GM23248 (cell line): Measurements from ENCODE around the gene CEBPA. TPM values are rescaled to one million over a fixed set of nuclear protein-coding genes. Genes with fewer than 3 reads are reported as not detected.
"Not testable (repeated sequence)": the region's sequence is repeated elsewhere in the genome, so short reads cannot be mapped to it uniquely, and the experiment has no call there.

ENCODE experiments used
- DNase-seq: peaks from one replicate; pipeline ENCODE4 v3.0.0-alpha.2; 2015
- H2AFZ ChIP-seq: fragments of 200-600 bp; sonication (generic); 2 replicates; pipeline ENCODE4 v1.6.1; 2016; ENCODE audit warnings: antibody characterized with exemption
- H3F3A ChIP-seq: fragments of 200-600 bp; sonication (generic); 2 replicates; pipeline ENCODE4 v1.6.1; 2016; ENCODE audit warnings: mild to moderate bottlenecking, antibody characterized with exemption, mixed run types; ENCODE audit not compliant: insufficient read depth
- H3K27ac ChIP-seq: fragments of 200-600 bp; sonication (generic); 2 replicates; pipeline ENCODE4 v1.5.1; 2016; ENCODE audit warnings: mild to moderate bottlenecking
- H3K27me3 ChIP-seq: fragments of 200-600 bp; sonication (generic); replicated peaks from 2 replicates; pipeline ENCODE4 v1.6.1; 2016; ENCODE audit warnings: mild to moderate bottlenecking; ENCODE audit not compliant: insufficient read depth
- H3K36me3 ChIP-seq: fragments of 200-600 bp; sonication (generic); 2 replicates; pipeline ENCODE4 v1.6.1; 2016; ENCODE audit warnings: low read depth, mild to moderate bottlenecking
- H3K4me1 ChIP-seq: fragments of 200-600 bp; sonication (generic); 2 replicates; pipeline ENCODE4 v1.6.1; 2016; ENCODE audit warnings: mild to moderate bottlenecking; ENCODE audit not compliant: insufficient read depth
- H3K4me2 ChIP-seq: fragments of 200-600 bp; sonication (generic); one replicate; pipeline ENCODE4 v1.6.1; 2016; ENCODE audit warnings: mild to moderate bottlenecking; ENCODE audit not compliant: unreplicated experiment
- H3K4me3 ChIP-seq: fragments of 200-600 bp; sonication (generic); 2 replicates; pipeline ENCODE4 v1.5.1; 2016; ENCODE audit warnings: mild to moderate bottlenecking
- H3K79me2 ChIP-seq: fragments of 200-600 bp; sonication (generic); 2 replicates; pipeline ENCODE4 v1.6.1; 2016; ENCODE audit warnings: mild to moderate bottlenecking; ENCODE audit not compliant: insufficient read depth
- H3K9ac ChIP-seq: fragments of 200-600 bp; sonication (generic); 2 replicates; pipeline ENCODE4 v1.6.1; 2016; ENCODE audit warnings: mild to moderate bottlenecking
- H3K9me2 ChIP-seq: fragments of 200-600 bp; sonication (generic); 2 replicates; pipeline ENCODE4 v1.6.1; 2016; ENCODE audit warnings: mixed run types, mild to moderate bottlenecking, moderate library complexity; ENCODE audit not compliant: insufficient read depth
- H3K9me3 ChIP-seq: fragments of 200-600 bp; sonication (generic); one replicate; pipeline ENCODE4 v1.6.1; 2017; ENCODE audit warnings: low read depth
- H4K20me1 ChIP-seq: fragments of 200-600 bp; sonication (generic); 2 replicates; pipeline ENCODE4 v1.6.0; 2016; ENCODE audit not compliant: insufficient read depth
- EZH2 ChIP-seq: fragments of 200-600 bp; sonication (generic); IDR thresholded peaks from 2 replicates; pipeline ENCODE4 v1.6.1; 2018; ENCODE audit warnings: antibody characterized with exemption, mild to moderate bottlenecking; ENCODE audit not compliant: insufficient read depth, poor library complexity, severe bottlenecking
- EZH2phosphoT487 ChIP-seq: fragments of 200-600 bp; sonication (generic); IDR thresholded peaks from 2 replicates; pipeline ENCODE4 v1.6.1; 2018; ENCODE audit warnings: antibody characterized with exemption, moderate library complexity, mild to moderate bottlenecking, low read depth; ENCODE audit not compliant: insufficient read depth
- WGBS, 2 experiments: methylation state at CpG; one replicate each; pipeline ENCODE4 v1.1.6; 2015 to 2017; ENCODE audit warnings: low lambda C conversion rate in 2 of 2, low coverage in 1 of 2; ENCODE audit errors: missing lambda C conversion rate in 2 of 2; 5-methylcytosine and 5-hydroxymethylcytosine counted together
- in situ Hi-C: fragments of 300-500 bp; cut with MboI; formaldehyde crosslinking; loops from 2 replicates; pipeline ENCODE4 v1.15.0; 2020
- polyA plus RNA-seq: library from polyadenylated mRNA; unstranded; fragments of >200 nt; fragmentation: Nextera tagmentation; extraction: Ambion mirVana; gene quantifications from 2 replicates; pipeline ENCODE4 v1.2.1, GENCODE V29; 2016
- total RNA-seq: library from RNA; depleted of rRNA; stranded (reverse); fragments of >200 nt; shearing (Covaris generic); gene quantifications from 2 replicates; pipeline ENCODE4 v1.2.3, GENCODE V29; 2014

Gene CEBPA
- total and polyA plus RNA-seq, 2 experiments from 2014 or later, result 0.22 TPM; not detected in 1

DNA sequence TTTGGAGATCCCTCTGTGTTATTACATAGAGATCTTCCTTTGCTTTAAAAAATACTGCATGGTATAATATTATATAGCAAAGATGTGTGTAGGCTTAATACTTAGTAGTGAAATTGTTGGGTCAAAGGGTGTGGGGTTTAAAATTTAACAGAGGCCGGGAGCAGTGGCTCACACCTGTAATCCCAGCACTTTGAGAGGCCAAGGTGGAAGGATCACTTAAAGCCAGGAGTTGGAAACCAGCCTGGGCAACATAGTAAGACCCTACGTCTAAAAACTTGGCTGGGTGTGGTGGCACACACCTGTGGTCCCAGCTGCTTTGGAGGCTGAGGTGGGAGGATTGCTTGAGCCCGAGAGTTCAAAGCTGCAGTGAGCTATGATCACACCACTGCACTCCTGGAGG lies 22.3 kb upstream of the CEBPA start:
- no peak for TF ChIP-seq EZH2
- no peak for TF ChIP-seq EZH2phosphoT487
- Histone ChIP-seq H3K27ac (no peak overlapping the region), H2AFZ (no peak overlapping the region), H3K4me3 (no peak overlapping the region), H3K36me3 (no peaks in the 10 kb centered on the region), H3K4me2 (no peak overlapping the region), H3K4me1 (no peaks in the 10 kb centered on the region), H3F3A (no peaks in the 10 kb centered on the region), H3K27me3 (peaks cover 10% of the 10 kb centered on the region; the same call in 1 of the 2 replicates), H3K9me3 (no peaks in the 10 kb centered on the region), H4K20me1 (no peaks in the 10 kb centered on the region), H3K79me2 (no peaks in the 10 kb centered on the region), H3K9ac (no peak overlapping the region), H3K9me2 (no peaks in the 10 kb centered on the region)
- no peak for DNase-seq
- in situ Hi-C loops, result no loop called here
- 34 to 60% methylated on average over 3 of the region's 3 CpGs for WGBS, 2 experiments

DNA sequence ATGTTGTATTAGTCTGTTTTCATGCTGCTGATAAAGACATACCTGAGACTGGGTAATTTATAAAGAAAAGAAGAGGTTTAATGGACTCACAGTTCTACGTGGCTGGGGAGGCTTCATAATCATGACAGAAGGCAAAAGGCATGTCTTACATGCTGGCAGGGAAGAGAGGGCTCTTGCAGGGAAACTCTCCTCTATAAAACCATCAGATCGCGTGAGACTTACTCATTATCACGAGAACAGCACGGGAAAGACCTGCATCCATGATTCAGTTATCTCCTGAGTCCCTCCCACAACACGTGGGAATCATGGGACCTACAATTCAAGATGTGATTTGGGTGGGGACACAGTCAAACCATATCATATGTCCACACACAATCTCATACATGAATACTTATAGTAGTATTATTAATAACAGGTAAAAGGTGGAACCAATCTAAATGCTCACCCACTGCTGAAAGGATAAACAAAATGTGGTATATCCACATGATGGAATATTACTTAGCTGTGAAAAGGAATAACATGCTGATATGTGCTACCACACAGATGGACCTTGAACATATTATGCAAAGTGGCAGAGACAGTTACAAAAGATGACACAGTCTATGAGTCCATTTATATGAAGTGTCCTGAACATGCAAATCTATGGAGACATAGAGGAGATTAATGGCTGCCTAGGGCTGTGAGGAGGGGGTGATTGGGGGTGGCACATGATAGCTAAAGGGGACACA lies 20.9 kb upstream of the CEBPA start:
- no peaks in the 10 kb centered on the region for H3K36me3 ChIP-seq
- H3K4me3 ChIP-seq, result no peak overlapping the region
- H3K27ac ChIP-seq, result no peak overlapping the region
- no peaks in the 10 kb centered on the region for H3K4me1 ChIP-seq
- no peaks in the 10 kb centered on the region for H4K20me1 ChIP-seq
- no peak for DNase-seq
- H3K4me2 ChIP-seq, result no peak overlapping the region
- no peak overlapping the region for H2AFZ ChIP-seq
- 0 out of 2 replicates have a peak, but pooled peaks cover 10% of the 10 kb centered on the region for H3K27me3 ChIP-seq
- H3K9me2 ChIP-seq, result no peaks in the 10 kb centered on the region
- no peaks in the 10 kb centered on the region for H3K9me3 ChIP-seq
- WGBS, 2 experiments, result 61 to 67% methylated on average over 6 of the region's 6 CpGs
- in situ Hi-C loops, result no loop called here
- H3K9ac ChIP-seq, result no peak overlapping the region
- no peaks in the 10 kb centered on the region for H3K79me2 ChIP-seq
- H3F3A ChIP-seq, result no peaks in the 10 kb centered on the region
- TF ChIP-seq EZH2 (no peak), EZH2phosphoT487 (no peak)

DNA sequence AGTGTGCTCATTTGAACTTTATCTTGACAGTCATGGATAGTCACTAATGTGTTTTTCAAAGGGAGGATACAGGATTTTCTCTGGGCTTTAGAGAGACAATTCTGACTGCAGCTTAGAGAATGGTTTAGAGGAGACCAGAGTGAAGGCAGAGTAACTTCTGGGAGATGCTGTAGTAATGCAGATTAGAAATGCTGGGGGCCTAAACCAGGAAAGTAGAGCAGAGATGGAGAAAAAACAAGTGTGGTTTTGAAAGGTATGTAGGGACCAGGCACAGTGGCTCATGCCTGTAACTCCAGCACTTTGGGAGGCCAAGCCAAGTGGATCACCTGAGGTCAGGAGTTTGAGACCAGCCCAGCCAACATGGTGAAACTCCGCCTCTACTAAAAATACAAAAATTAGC lies 18.3 kb upstream of the CEBPA start:
- H3K27ac ChIP-seq, result no peak overlapping the region
- TF ChIP-seq EZH2, result no peak
- TF ChIP-seq EZH2phosphoT487, result no peak
- H3K4me3 ChIP-seq, result no peak overlapping the region
- H4K20me1 ChIP-seq, result no peaks in the 10 kb centered on the region
- H3K79me2 ChIP-seq, result no peaks in the 10 kb centered on the region
- no peaks in the 10 kb centered on the region for H3K4me1 ChIP-seq
- H3K9me2 ChIP-seq, result no peaks in the 10 kb centered on the region
- no peaks in the 10 kb centered on the region for H3K9me3 ChIP-seq
- H3K36me3 ChIP-seq, result no peaks in the 10 kb centered on the region
- no peak overlapping the region for H3K9ac ChIP-seq
- 70 to 76% methylated on average over 1 of the region's 1 CpG for WGBS, 2 experiments
- H3K4me2 ChIP-seq, result no peak overlapping the region
- no peaks in the 10 kb centered on the region for H3F3A ChIP-seq
- H2AFZ ChIP-seq, result no peak overlapping the region
- no peak for DNase-seq
- in situ Hi-C loops, result no loop called here
- H3K27me3 ChIP-seq, result 0 out of 2 replicates have a peak, but pooled peaks cover 10% of the 10 kb centered on the region

DNA sequence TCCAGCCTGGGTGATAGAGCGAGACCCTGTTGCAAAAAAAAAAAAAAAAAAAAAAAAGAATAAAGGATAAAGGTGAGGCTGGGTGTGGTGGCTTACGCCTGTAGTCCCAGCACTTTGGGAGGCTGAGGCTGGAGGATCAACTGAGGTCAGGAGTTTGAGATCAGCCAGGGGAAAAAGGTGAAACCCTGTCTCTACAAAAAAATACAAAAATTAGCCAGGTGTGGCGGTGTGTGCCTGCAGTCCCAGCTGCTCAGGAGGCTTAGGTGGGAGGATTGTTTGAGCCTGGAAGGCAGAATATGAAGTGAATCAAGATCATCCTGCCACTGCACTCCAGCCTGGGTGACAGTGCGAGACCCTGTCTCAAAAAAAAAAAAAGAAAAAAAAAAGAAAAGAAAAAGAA lies 15.7 kb upstream of the CEBPA start:
- H3K36me3 ChIP-seq, H3K4me1 ChIP-seq, H4K20me1 ChIP-seq, H3K79me2 ChIP-seq, H3F3A ChIP-seq, H3K9me3 ChIP-seq, H3K9me2 ChIP-seq, H3K27ac ChIP-seq, DNase-seq, H3K27me3 ChIP-seq, in situ Hi-C loops, H3K4me3 ChIP-seq, H3K9ac ChIP-seq, H3K4me2 ChIP-seq, H2AFZ ChIP-seq: not testable (repeated sequence)
- 74 to 96% methylated on average over 2 to 4 of the region's 4 CpGs for WGBS, 2 experiments

DNA sequence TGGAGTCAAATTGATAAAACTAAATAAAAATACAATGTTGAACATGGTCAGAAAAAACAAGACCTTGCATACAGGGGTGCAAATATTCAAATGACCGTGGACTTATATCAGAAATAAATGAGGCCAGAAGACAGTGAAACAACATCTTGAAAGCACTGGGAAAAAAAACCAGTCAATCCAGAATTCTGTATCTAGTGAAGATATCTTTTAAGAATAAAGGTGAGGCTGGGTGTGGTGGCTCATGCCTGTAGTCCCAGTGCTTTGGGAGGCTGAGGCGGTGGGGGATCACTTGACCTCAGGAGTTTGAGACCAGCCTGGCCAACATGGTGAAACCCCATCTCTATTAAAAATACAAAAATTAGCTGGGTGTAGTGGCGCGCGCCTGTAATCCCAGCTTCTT lies 15.2 kb upstream of the CEBPA start:
- H3K27me3 ChIP-seq, result peaks cover 10% of the 10 kb centered on the region
- 86 to 90% methylated on average over 5 of the region's 5 CpGs for WGBS, 2 experiments
- H3K9me2 ChIP-seq, result no peaks in the 10 kb centered on the region
- H3K4me3 ChIP-seq, result no peak overlapping the region
- H3K9ac ChIP-seq, result no peak overlapping the region
- no peaks in the 10 kb centered on the region for H3F3A ChIP-seq
- no peaks in the 10 kb centered on the region for H4K20me1 ChIP-seq
- no peaks in the 10 kb centered on the region for H3K4me1 ChIP-seq
- TF ChIP-seq EZH2, result no peak
- TF ChIP-seq EZH2phosphoT487, result no peak
- DNase-seq, result no peak
- no peaks in the 10 kb centered on the region for H3K79me2 ChIP-seq
- no peaks in the 10 kb centered on the region for H3K36me3 ChIP-seq
- no peak overlapping the region for H3K4me2 ChIP-seq
- H3K27ac ChIP-seq, result no peak overlapping the region
- H2AFZ ChIP-seq, result no peak overlapping the region
- H3K9me3 ChIP-seq, result no peaks in the 10 kb centered on the region
- in situ Hi-C loops, result no loop called here
